Mesenteric fat pad (tissue), 1 donor: ENCODE measurements around the gene TMBIM6. TPM values are rescaled to one million over a fixed set of nuclear protein-coding genes. Genes with fewer than 3 reads are reported as not detected.
"Not testable (repeated sequence)": the region's sequence is repeated elsewhere in the genome, so short reads cannot be mapped to it uniquely, and the experiment has no call there.

Experiments used
- DNase-seq: peaks from one replicate; pipeline ENCODE4 v3.0.0-alpha.2; 2020; ENCODE audit warnings: low spot score
- total RNA-seq: library from RNA; stranded (reverse); fragmentation: NEBNext Ultra II Directional; extraction: Animal tissue kit (Norgen Biotek cat#: 25700); gene quantifications from one replicate; pipeline ENCODE4 v1.2.1, GENCODE V29; 2021
- donor health status: DM: yes; HTN: yes; CAD: no.

The TMBIM6 gene
- total RNA-seq, 1 donor from 2014 or later = 477 TPM

- not testable (repeated sequence) for DNase-seq
These were observed 31.7 kb downstream of the TMBIM6 start for GRCh38 chr12:49773102-49773501.

GRCh38 chr12:49776413-49776812, 35.1 kb downstream of the TMBIM6 start:
- DNase-seq = peak; percentile 86

- DNase-seq = peak; percentile 35
These were observed 35.5 kb downstream of the TMBIM6 start for GRCh38 chr12:49776858-49777257.

GRCh38 chr12:49777341-49777740, 36.0 kb downstream of the TMBIM6 start:
- DNase-seq = no peak

DNA sequence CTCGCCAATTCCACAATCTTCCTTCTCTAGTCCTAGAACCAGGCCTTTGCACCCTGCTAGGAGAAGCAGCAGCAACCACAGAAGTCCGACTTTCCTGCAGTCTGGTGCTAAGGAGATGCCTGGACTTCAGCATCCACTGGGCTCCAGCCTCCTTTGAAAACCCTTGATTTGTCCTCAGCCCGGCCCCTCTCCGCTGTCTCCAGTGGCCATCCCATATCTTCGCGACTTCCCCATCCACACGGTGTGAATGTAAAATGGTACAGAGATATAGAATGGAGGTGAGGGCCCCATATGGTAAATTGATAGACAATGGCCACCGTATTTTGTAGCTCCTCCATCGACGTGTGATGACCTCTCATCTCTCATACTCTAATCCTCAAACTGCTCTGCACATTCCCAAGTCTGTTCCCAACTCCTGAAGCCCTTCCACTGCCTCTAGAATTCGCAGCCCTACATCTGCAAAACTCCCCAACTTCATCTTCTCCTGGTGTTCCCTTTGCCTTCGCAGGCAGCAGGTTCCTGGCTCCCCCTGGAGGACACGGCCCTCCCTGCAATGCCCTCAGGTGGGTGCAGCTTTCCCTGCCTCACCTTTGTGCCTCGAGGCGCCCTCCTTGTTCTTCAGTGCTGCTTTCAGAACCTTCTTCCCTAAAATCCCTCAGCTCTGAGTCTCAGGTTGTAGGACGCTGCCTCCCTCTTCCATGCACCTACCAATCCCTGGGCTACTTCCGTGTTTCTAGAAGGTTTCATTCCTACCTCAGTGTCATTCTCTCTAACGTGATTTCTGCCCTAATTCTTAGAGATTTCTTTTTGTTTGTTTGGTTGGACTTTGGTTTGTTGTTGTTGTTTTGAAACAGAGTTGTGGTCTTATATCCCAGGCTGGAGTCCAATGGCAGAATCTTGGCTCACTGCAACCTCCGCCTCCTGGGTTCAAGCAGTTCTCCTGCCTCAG, 36.7 kb downstream of the TMBIM6 start:
- no peak for DNase-seq

GRCh38 chr12:49779581-49779980, 38.2 kb downstream of the TMBIM6 start:
- DNase-seq = no peak

DNA sequence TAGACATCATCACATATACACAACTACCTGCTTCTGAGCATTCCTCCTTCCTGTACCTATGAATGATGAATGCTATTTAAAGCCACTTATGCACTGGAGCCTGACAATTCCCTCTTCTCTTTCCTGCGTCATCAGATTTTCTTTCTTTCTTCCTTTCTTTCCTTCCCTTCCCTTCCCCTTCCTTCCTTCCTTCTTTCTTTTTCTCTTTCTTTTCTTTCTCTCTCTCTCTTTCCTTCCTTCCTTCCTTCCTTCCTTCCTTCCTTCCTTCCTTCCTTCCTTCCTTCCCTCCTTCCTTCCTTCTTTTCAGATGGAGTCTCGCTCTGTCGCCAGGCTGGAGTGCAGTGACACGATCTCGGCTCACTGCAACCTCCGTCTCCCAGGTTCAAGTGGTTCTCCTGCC, 39.6 kb downstream of the TMBIM6 start:
- not testable (repeated sequence) for DNase-seq

DNA sequence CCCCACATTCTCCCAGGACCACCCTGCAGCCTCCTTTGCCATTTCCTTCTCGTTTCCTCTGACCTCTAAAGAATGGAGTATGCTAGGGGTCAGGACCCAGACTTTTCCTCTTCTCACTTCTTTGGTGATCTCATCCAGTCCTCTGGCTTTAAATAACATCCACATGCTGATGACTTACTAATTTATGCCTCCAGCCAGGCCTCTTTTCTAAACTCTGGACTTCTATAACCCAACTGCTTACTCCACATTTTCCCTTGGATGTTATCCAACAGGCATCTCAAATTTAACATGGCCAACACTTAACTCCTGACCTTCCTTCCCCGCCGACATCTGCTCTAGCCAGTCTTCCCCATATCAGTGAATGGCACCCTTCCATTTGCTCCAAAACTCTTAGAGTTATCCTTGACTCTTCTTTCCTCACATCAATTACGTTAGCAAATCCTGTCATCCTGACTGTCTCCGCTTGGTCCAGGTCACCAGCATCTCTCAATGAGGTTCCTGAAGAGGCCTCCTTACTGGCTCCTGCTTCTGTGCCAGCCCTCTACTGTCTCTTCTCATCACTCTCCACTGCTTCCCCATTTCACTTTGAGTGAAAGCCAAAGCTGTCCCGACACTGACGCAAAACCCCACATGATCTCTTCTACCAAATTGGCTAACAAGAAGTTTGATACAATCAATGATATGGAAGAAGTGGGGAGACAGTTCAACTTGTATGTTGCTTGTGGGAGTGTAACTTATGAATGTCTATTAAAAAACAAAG, 42.7 kb downstream of the TMBIM6 start:
- no peak for DNase-seq

DNA sequence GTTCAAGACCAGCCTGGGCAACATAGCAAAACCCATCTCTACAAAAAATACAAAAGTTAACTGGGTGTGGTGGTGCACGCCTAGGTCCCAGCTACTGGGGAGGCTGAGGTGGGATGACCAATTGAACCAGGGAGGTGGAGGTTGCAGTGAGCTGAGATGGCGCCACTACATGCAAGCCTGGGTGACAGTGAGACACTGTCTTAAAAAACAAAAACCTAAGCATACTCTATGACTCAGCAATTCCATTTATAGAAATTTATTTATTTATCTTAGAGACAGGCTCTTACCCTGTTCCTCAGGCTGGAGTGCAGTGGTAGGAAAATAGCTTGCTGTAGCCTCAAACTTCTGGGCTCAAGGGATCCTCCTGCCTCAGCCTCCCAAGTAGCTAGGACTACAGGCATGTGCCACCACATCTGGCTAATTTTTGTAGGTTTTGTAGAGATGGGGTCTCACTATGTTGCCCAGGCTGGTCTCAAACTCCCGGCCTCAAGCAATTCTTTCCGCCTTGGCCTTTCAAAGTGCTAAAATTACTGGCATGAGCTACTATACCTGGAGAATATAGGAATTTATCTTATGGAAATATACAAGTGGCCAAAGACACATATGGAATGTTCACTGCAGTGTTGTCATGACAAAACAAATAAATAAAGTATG, 43.5 kb downstream of the TMBIM6 start:
- no peak for DNase-seq

GRCh38 chr12:49787672-49788071, 46.3 kb downstream of the TMBIM6 start:
- no peak for DNase-seq

DNA sequence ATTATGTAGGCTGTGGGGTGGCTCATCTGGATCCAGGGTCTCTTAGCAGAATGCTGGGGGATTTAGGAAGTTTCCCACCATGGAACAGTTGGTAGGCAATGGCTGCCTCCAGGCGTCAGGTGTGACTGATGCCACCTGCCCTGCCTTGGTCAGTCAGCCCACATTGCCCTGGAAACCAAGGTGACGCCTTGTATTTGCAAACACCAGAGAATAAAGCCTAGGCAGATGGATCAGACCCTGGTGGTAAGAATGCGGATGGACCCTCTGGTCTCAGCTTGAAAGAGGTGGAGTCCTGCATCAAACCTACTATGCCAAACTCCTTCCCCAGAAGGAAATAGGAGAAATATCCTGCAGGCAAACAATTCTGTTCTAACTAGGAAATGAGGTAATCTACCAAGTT, 48.6 kb downstream of the TMBIM6 start:
- DNase-seq = no peak

GRCh38 chr12:49790741-49791555, 49.6 kb downstream of the TMBIM6 start:
- DNase-seq = no peak

- DNase-seq = no peak
These were observed 50.3 kb downstream of the TMBIM6 start for GRCh38 chr12:49791700-49792099.

DNA sequence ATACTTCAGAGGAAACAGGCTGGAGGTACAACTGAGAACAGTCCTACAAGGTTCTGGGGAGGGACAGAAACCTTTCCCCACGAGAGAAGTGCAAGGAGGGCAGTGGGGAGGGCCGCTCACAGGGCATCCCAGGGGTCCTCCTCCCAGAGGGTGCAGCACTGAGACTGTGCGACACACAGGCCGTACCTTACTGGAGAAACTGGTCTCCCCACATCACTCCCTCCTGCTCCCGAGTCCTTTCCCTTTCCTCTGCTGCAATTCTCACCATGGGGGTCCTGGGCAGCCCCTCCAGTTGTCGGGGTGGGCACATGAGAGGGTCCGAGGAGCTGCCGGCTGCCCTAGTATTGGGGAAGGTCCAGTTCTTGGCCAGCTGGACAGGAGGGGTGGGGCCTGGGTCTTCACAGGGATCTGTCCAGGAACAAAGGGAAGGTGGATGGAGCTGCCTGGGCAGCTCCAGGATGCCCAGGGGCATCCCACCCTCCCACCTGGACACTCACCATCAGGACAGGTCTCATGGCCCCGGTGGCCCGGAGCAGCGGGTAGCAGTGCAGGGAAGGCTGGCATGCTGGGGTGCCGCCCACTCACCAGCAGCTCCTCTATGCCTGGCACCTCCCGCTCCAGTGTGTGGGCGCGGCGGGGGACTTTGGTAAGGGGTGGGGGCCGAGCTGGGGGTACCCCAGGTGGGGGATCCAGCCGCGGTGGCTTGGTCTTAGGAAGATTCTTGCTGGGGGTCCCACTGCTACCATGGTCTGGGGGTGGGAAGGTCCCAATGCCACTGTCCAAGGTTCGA, 51.0 kb downstream of the TMBIM6 start:
- no peak for DNase-seq

- no peak for DNase-seq
These were observed 51.7 kb downstream of the TMBIM6 start for GRCh38 chr12:49792976-49793580.

- DNase-seq = no peak
These were observed 52.3 kb downstream of the TMBIM6 start for GRCh38 chr12:49793620-49794019.

GRCh38 chr12:49794021-49794420, 52.7 kb downstream of the TMBIM6 start:
- DNase-seq = no peak

- no peak for DNase-seq
These were observed 53.7 kb downstream of the TMBIM6 start for GRCh38 chr12:49794811-49795653.

- no peak for DNase-seq
These were observed 54.3 kb downstream of the TMBIM6 start for GRCh38 chr12:49795654-49796105.
